Upper lobe of left lung (tissue), 6 donors: Measurements from ENCODE around the gene FHOD3. TPM values are rescaled to one million over a fixed set of nuclear protein-coding genes. Genes with fewer than 3 reads are reported as not detected.
A peak's percentile ranks its signal among the peaks of the same experiment; 100 is the strongest.

Source experiments
- ATAC-seq, 2 donors: fragments of 200-7000 bp; cut with Tn5 transposase; one replicate each; pipeline ENCODE4 v1.9.1; 2022; ENCODE audit warnings: mild to moderate bottlenecking in 2 of 2, moderate library complexity in 2 of 2; ENCODE audit not compliant: low FRiP score in 2 of 2
- DNase-seq, 2 donors: peaks; one replicate each; pipeline ENCODE4 v3.0.0-alpha.2; 2019 to 2020
- H3K27ac ChIP-seq, 4 donors: fragments of 200-600 bp; sonication (generic); one replicate each; pipeline ENCODE4 v1.5.1; 2016 to 2019
- H3K27me3 ChIP-seq, 4 donors: fragments of 200-600 bp; sonication (generic); one replicate each; pipeline ENCODE4 v1.5.1; 2017 to 2019
- H3K36me3 ChIP-seq, 4 donors: fragments of 200-600 bp; sonication (generic); one replicate each; pipeline ENCODE4 v1.5.1; 2016 to 2019
- H3K4me1 ChIP-seq, 4 donors: fragments of 200-600 bp; sonication (generic); one replicate each; pipeline ENCODE4 v1.5.1; 2018 to 2019
- H3K4me3 ChIP-seq, 4 donors: fragments of 200-600 bp; sonication (generic); one replicate each; pipeline ENCODE4 v1.5.1; 2017 to 2019; ENCODE audit warnings: mild to moderate bottlenecking in 2 of 4, moderate library complexity in 1 of 4
- H3K9me3 ChIP-seq, 4 donors: fragments of 200-600 bp; sonication (generic); one replicate each; pipeline ENCODE4 v1.5.1; 2018 to 2019
- CTCF ChIP-seq, 6 experiments: fragments of 450-650 bp in 4 of 6; fragments of 200-600 bp in 2 of 6; sonication (generic) in 2 of 6; IDR thresholded peaks; one replicate each; pipeline ENCODE4 v1.5.1; 2016 to 2019; ENCODE audit warnings: antibody characterized with exemption in 6 of 6
- EP300 ChIP-seq, 4 donors: sonication (generic); formaldehyde crosslinking; IDR thresholded peaks; one replicate each; pipeline ENCODE4 v1.5.1; 2017; ENCODE audit warnings: antibody characterized with exemption in 4 of 4, control low read depth in 2 of 4
- POLR2A ChIP-seq, 4 donors: fragments of 450-650 bp; IDR thresholded peaks; one replicate each; pipeline ENCODE4 v1.5.1; 2016 to 2017; ENCODE audit warnings: antibody characterized with exemption in 4 of 4, mild to moderate bottlenecking in 2 of 4
- POLR2AphosphoS5 ChIP-seq, 2 donors: sonication (generic); formaldehyde crosslinking; IDR thresholded peaks; one replicate each; pipeline ENCODE4 v1.5.1; 2017; ENCODE audit warnings: antibody characterized with exemption in 2 of 2
- WGBS, 2 donors: methylation state at CpG; one replicate each; pipeline ENCODE4 v1.1.5; 2017 to 2018; 5-methylcytosine and 5-hydroxymethylcytosine counted together
- total RNA-seq, 6 donors: library from RNA; depleted of rRNA in 4 of 6; stranded (reverse); fragments of >200 nt in 4 of 6; gene quantifications; one replicate each; pipeline versions ENCODE4 v1.1.0 to v1.2.1, GENCODE V29; 2016 to 2021
- donor health status: DM: no; HTN: no; CAD: no; lungs with moderate emphysema.
- donor health status: DM: no; HTN: yes; CAD: no; lungs with severe emphysema.

The FHOD3 gene
- total RNA-seq, 6 donors from 2014 or later, result 0.40 to 4.8 (median 2.8) TPM

- Histone ChIP-seq H3K9me3 (no peaks in the 10 kb centered on the region), H3K27ac (no peak overlapping the region), H3K27me3 (no peaks in the 10 kb centered on the region), H3K36me3 (no peaks in the 10 kb centered on the region), H3K4me3 (no peak overlapping the region), H3K4me1 (no peaks in the 10 kb centered on the region)
- 84 to 86% methylated on average over 15 to 16 of the region's 16 CpGs for WGBS, 2 donors
- ATAC-seq (peak in 1 of 2 donors; percentile 59), DNase-seq (no peak)
- TF ChIP-seq EP300 (IDR thresholded peaks at IDR 0.05) (no peak), POLR2A (IDR thresholded peaks at IDR 0.05) (no peak), POLR2AphosphoS5 (IDR thresholded peaks at IDR 0.05) (no peak), CTCF (IDR thresholded peaks at IDR 0.05) (no peak)
These were observed 38.2 kb downstream of the FHOD3 start for GRCh38 chr18:36335476-36336279.

- Histone ChIP-seq H3K36me3 (no peaks in the 10 kb centered on the region), H3K27me3 (no peaks in the 10 kb centered on the region), H3K27ac (no peak overlapping the region), H3K4me3 (no peak overlapping the region), H3K9me3 (no peaks in the 10 kb centered on the region), H3K4me1 (no peaks in the 10 kb centered on the region)
- ATAC-seq, result no peak
- TF ChIP-seq EP300 (IDR thresholded peaks at IDR 0.05) (no peak), CTCF (IDR thresholded peaks at IDR 0.05) (no peak), POLR2A (IDR thresholded peaks at IDR 0.05) (no peak), POLR2AphosphoS5 (IDR thresholded peaks at IDR 0.05) (no peak)
- DNase-seq, result no peak
- WGBS, 2 donors, result 70 to 75% methylated on average over 4 of the region's 4 CpGs
These were observed 40.3 kb downstream of the FHOD3 start for GRCh38 chr18:36337679-36338402.

- no peak overlapping the region for H3K4me3 ChIP-seq
- TF ChIP-seq CTCF (IDR thresholded peaks at IDR 0.05), result no peak
- no peak for TF ChIP-seq POLR2AphosphoS5 (IDR thresholded peaks at IDR 0.05)
- TF ChIP-seq EP300 (IDR thresholded peaks at IDR 0.05), result no peak
- TF ChIP-seq POLR2A (IDR thresholded peaks at IDR 0.05), result no peak
- ATAC-seq, result no peak
- no peak for DNase-seq
- 60 to 72% methylated on average over 3 to 8 of the region's 8 CpGs for WGBS, 2 donors
- H3K9me3 ChIP-seq, result no peaks in the 10 kb centered on the region
- H3K27me3 ChIP-seq, result no peaks in the 10 kb centered on the region
- H3K27ac ChIP-seq, result no peak overlapping the region
- H3K4me1 ChIP-seq, result no peaks in the 10 kb centered on the region
- no peaks in the 10 kb centered on the region for H3K36me3 ChIP-seq
These were observed 41.0 kb downstream of the FHOD3 start for GRCh38 chr18:36338403-36338933.

GRCh38 chr18:36340246-36340645, 42.7 kb downstream of the FHOD3 start:
- no peak overlapping the region for H3K27ac ChIP-seq
- H3K9me3 ChIP-seq, result no peaks in the 10 kb centered on the region
- H3K4me3 ChIP-seq, result no peak overlapping the region
- 91 to 95% methylated on average over 4 of the region's 4 CpGs for WGBS, 2 donors
- TF ChIP-seq POLR2A (IDR thresholded peaks at IDR 0.05) (no peak), EP300 (IDR thresholded peaks at IDR 0.05) (no peak), POLR2AphosphoS5 (IDR thresholded peaks at IDR 0.05) (no peak), CTCF (IDR thresholded peaks at IDR 0.05) (no peak)
- no peaks in the 10 kb centered on the region for H3K36me3 ChIP-seq
- no peak for ATAC-seq
- no peak for DNase-seq
- no peaks in the 10 kb centered on the region for H3K27me3 ChIP-seq
- no peaks in the 10 kb centered on the region for H3K4me1 ChIP-seq
